Muscle layer of colon (tissue), 2 donors: ENCODE measurements around the gene WHRN.

Experiments used
- H3K27ac ChIP-seq: one replicate; pipeline ENCODE4 v1.7.0; 2013; ENCODE audit warnings: low read depth, mild to moderate bottlenecking, low read length, moderate library complexity
- H3K27me3 ChIP-seq, 2 donors: one replicate each; pipeline ENCODE4 v1.7.0; 2013; ENCODE audit warnings: low read length in 2 of 2, mild to moderate bottlenecking in 2 of 2; ENCODE audit not compliant: insufficient read depth in 2 of 2, control insufficient read depth in 1 of 2
- H3K36me3 ChIP-seq: one replicate; pipeline ENCODE4 v1.7.0; 2013; ENCODE audit warnings: mild to moderate bottlenecking, low read length; ENCODE audit not compliant: insufficient read depth
- H3K4me1 ChIP-seq: one replicate; pipeline ENCODE4 v1.7.0; 2013; ENCODE audit warnings: mild to moderate bottlenecking, low read length; ENCODE audit not compliant: insufficient read depth
- H3K4me3 ChIP-seq, 2 donors: one replicate each; pipeline ENCODE4 v1.7.0; 2013; ENCODE audit warnings: low read length in 2 of 2, low read depth in 1 of 2, mild to moderate bottlenecking in 1 of 2, moderate library complexity in 1 of 2
- H3K9ac ChIP-seq: one replicate; pipeline ENCODE4 v1.7.0; 2013; ENCODE audit warnings: low read length
- H3K9me3 ChIP-seq: one replicate; pipeline ENCODE4 v1.7.0; 2013; ENCODE audit warnings: mild to moderate bottlenecking, low read length
- donor health status: abdominal sarcoma.
- donor health status: Adenocarcinoma of cecum.

Gene WHRN

DNA sequence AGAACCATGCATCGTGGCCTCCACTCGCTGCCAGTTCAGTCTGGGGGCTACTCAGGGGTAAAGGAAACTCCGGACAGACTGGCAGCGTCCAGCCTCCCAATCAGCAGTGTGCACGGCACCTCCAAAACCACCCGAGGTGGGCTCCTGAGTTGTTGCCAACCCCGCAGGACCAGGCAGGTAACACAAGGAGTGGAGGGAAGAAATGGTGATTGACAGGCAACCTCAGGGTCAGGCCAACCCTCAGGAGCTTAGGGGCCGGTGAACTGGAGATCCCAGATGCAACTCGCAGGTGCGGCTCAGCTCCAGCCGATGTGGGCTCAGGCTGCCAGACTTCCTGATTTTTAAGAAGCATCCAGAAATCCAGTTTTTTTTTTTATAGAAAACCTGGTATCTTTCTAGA lies 80.1 kb downstream of the WHRN start:
- no peak overlapping the region for H3K4me3 ChIP-seq
- H3K9me3 ChIP-seq: no peaks in the 10 kb centered on the region
- no peak overlapping the region for H3K9ac ChIP-seq
- H3K27ac ChIP-seq: no peak overlapping the region
- no peaks in the 10 kb centered on the region for H3K27me3 ChIP-seq
- H3K36me3 ChIP-seq: peaks cover 24% of the 10 kb centered on the region
- H3K4me1 ChIP-seq: no peaks in the 10 kb centered on the region

DNA sequence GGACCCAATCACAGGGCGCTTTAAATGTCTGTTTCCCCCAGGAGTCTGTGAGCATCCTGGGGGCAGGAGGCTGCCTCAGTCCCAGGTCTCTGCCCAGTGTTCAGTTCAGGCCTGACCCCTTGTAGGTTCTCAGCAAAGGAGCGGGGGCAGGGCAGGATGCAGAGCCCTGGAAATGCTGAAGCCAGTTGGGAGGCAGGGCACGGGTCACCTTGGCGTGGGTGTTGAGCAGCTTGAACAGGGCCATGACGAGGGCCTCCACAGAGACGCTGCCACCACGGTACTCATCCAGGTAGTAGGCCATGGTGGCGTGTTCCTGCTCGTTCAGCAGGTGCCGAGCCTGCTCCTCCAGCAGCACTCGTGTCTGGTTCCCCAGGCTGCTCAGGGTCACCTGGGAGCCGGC lies 81.1 kb downstream of the WHRN start:
- Histone ChIP-seq H3K4me1 (no peaks in the 10 kb centered on the region), H3K27me3 (no peaks in the 10 kb centered on the region), H3K36me3 (peaks cover 24% of the 10 kb centered on the region), H3K9me3 (no peaks in the 10 kb centered on the region), H3K9ac (no peak overlapping the region), H3K27ac (no peak overlapping the region), H3K4me3 (no peak overlapping the region)

DNA sequence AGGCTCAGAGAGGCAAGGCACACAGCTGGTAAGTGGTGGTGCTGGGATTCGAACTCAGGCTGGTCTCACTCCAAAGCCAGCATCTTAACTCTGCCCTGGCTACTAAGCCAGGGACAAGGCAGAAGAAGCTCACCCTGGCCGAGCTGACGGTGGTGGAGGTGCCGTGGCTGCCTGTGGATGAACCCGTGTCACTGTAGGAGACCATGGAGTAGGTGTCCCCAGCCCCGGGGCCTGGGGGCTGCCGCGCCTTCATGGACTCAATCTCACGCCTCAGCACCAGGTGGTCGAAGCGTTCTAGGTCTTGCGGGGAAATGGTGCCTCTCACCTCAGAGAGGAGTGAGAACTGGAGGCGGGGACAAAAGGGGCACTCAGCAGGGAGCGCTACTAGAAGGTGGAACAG lies 82.1 kb downstream of the WHRN start:
- Histone ChIP-seq H3K36me3 (peaks cover 28% of the 10 kb centered on the region), H3K27me3 (no peaks in the 10 kb centered on the region), H3K9me3 (no peaks in the 10 kb centered on the region), H3K9ac (no peak overlapping the region), H3K4me3 (no peak overlapping the region), H3K27ac (no peak overlapping the region), H3K4me1 (no peaks in the 10 kb centered on the region)

DNA sequence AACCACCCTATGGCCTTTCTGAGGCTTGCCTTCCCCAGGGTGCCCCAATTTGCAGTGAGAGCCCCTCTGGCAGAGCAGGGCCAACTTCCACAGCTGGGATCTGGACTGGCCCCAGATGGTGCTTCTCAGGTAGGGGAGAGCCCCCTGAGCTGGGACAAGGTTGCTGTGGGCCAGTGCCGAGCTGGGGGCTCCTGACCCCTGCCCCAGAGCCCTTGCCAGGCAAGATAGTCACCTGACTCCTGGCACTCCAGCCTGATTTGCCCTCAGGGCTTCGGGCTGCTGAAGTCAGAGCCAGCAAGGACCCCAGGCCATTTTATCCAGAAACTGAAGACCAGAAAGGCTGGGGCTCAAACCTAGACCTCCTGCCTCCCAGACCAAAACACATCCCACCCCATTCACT lies 84.1 kb downstream of the WHRN start:
- Histone ChIP-seq H3K36me3 (peaks cover 28% of the 10 kb centered on the region), H3K4me1 (no peaks in the 10 kb centered on the region), H3K27ac (no peak overlapping the region), H3K9me3 (no peaks in the 10 kb centered on the region), H3K4me3 (no peak overlapping the region), H3K27me3 (no peaks in the 10 kb centered on the region), H3K9ac (no peak overlapping the region)

DNA sequence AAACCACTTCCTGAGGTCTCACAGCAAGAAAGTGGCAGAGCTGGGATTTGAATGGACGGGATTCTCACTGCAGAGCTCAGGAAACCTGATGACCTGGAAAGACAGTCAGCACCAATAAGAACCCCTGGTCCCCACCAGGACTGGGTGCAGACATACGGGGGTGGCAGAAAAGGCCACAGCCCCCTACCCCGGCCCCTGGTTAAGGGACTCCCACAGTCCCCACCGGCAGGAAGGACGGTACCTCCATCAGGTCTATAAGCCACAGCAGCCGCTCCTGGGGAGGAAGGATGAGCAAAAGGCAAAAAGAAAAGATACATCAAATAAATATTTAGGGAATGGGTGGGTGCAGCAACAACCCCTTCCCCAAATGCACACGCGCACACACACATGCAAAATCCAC lies 85.5 kb downstream of the WHRN start:
- H3K27ac ChIP-seq: no peak overlapping the region
- no peaks in the 10 kb centered on the region for H3K27me3 ChIP-seq
- H3K9me3 ChIP-seq: no peaks in the 10 kb centered on the region
- H3K36me3 ChIP-seq: peaks cover 28% of the 10 kb centered on the region
- no peak overlapping the region for H3K9ac ChIP-seq
- H3K4me1 ChIP-seq: no peaks in the 10 kb centered on the region
- no peak overlapping the region for H3K4me3 ChIP-seq

DNA sequence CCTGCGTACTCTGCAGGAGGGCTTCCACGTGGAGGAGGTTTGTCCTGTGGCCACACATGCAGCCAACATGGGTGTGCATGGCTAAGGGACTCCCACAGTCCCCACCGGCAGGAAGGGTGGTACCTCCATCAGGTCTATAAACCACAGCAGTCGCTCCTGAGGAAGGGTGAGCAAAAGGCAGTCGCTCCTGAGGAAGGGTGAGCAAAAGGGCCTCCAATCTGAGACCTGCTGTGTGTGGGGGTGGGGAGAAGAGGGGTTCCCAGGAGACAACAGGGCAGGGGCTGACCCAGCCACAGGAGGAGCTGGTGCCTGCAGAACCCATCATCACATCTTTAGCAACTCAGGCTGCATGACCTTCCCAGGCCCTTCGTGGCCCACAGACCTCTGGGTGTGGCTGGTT lies 87.2 kb downstream of the WHRN start:
- Histone ChIP-seq H3K27me3 (no peaks in the 10 kb centered on the region), H3K4me3 (no peak overlapping the region), H3K9me3 (no peaks in the 10 kb centered on the region), H3K4me1 (peaks cover 13% of the 10 kb centered on the region), H3K27ac (no peak overlapping the region), H3K9ac (no peak overlapping the region), H3K36me3 (peaks cover 19% of the 10 kb centered on the region)

DNA sequence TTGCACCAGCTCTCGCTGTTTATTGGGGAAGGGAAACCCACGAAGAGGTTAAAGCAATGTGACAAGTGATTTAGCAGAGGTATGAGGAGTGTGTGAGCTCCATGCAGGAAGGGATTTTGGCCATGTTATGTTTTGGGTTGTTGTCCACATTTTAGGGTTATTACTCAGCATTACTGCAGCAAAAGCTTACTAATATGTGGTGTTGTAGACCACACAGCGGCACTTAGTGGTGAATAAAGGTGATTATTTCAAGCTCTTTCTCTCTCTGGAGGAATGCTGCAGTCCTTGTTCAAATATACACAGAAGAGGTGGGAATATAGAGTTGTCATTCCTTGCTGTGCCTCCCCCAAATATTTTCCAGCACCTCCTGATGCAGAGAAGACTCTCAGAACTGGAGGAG lies 87.8 kb downstream of the WHRN start:
- H3K4me3 ChIP-seq: no peak overlapping the region
- peaks cover 16% of the 10 kb centered on the region for H3K36me3 ChIP-seq
- no peak overlapping the region for H3K9ac ChIP-seq
- H3K27ac ChIP-seq: no peak overlapping the region
- H3K4me1 ChIP-seq: peaks cover 13% of the 10 kb centered on the region
- no peaks in the 10 kb centered on the region for H3K27me3 ChIP-seq
- H3K9me3 ChIP-seq: no peaks in the 10 kb centered on the region

DNA sequence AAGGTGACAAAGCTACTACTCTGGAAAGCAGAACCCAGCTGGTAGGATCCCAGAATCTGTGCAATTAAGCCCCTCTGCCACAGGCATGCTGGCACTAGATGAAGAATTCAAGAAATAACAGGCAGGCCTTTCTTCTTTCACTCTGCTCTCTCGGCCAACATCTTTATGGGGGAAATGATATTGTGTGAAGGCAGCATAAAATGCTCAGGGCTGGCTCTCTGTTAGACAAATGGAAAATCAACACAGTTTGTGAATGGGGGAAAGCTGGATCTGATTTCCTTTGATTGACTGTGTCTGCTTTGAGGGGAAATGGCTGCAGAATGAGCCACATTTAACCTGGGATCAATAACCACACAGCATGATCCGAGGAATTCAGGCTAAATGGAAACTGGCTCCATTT lies 88.4 kb downstream of the WHRN start:
- H3K27ac ChIP-seq: no peak overlapping the region
- H3K9ac ChIP-seq: no peak overlapping the region
- no peak overlapping the region for H3K4me3 ChIP-seq
- H3K4me1 ChIP-seq: peaks cover 13% of the 10 kb centered on the region
- peaks cover 13% of the 10 kb centered on the region for H3K36me3 ChIP-seq
- H3K27me3 ChIP-seq: no peaks in the 10 kb centered on the region
- no peaks in the 10 kb centered on the region for H3K9me3 ChIP-seq

DNA sequence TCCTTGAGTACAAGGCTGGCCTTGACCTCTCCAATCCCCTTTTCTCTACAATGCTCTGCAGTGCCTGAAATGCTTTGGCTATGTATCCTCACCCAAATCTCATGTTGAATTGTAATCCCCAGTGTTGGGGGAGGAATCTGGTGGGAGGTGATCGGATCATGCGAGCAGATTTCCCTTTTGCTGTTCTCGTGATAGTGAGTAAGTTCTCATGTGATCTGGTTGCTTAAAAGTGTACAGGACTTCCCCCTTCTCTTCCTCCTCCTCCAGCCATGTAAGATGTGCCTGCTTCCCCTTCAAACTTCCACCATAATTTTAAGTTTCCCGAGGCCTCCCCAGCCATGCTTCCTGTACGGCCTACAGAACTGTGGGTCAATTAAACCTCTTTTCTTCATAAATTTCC lies 89.0 kb downstream of the WHRN start:
- Histone ChIP-seq H3K27me3 (no peaks in the 10 kb centered on the region), H3K4me3 (no peak overlapping the region), H3K36me3 (peaks cover 13% of the 10 kb centered on the region), H3K27ac (no peak overlapping the region), H3K9ac (no peak overlapping the region), H3K4me1 (peaks cover 13% of the 10 kb centered on the region), H3K9me3 (no peaks in the 10 kb centered on the region)

DNA sequence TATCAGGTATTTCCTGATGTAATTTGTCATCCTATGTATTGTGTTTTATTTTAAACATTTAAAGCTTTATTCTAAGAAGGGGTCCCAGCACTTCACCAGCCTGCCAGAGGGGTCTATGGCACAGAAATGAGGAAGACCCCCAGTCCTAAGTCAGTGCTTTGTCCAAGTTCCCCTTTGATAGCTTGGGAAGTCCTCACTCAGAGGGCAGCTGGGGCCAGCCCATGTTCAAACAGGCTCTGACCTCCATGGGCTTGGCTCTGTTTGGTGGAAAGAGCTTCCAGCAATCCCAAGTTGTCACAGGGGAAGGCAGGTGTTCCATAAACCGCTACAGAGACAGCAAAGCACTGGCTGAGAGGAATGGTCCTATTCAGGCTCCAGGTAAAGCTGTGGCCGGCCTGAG lies 90.9 kb downstream of the WHRN start:
- H3K27me3 ChIP-seq: no peaks in the 10 kb centered on the region
- H3K4me1 ChIP-seq: peaks cover 13% of the 10 kb centered on the region
- no peak overlapping the region for H3K27ac ChIP-seq
- H3K36me3 ChIP-seq: peaks cover 5% of the 10 kb centered on the region
- no peaks in the 10 kb centered on the region for H3K9me3 ChIP-seq
- H3K9ac ChIP-seq: no peak overlapping the region
- no peak overlapping the region for H3K4me3 ChIP-seq

DNA sequence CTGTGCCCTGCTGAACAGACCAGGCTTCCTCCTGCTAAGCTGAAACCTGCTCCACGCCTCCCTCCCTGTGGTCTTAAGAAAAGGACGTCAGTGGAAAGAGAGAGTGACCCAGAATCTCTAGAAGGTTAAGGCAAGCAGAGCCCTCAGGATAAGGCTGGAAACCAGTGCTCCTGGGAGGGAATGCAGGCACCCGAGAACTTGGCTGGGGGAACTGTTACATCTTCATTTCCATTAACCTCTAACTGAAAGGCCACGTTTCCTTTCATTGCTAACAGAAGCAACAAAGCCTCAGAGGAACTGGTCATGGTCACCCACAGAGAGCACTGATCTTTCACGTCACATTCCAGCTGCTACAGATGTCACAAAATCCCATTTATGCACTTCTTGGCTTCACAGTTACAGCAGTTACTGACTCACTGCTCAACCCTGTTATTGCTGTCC lies 91.4 kb downstream of the WHRN start:
- Histone ChIP-seq H3K36me3 (peaks cover 3% of the 10 kb centered on the region), H3K4me1 (peaks cover 13% of the 10 kb centered on the region), H3K27me3 (no peaks in the 10 kb centered on the region), H3K9me3 (no peaks in the 10 kb centered on the region), H3K9ac (no peak overlapping the region), H3K4me3 (no peak overlapping the region), H3K27ac (peak overlapping the region; percentile 27)

DNA sequence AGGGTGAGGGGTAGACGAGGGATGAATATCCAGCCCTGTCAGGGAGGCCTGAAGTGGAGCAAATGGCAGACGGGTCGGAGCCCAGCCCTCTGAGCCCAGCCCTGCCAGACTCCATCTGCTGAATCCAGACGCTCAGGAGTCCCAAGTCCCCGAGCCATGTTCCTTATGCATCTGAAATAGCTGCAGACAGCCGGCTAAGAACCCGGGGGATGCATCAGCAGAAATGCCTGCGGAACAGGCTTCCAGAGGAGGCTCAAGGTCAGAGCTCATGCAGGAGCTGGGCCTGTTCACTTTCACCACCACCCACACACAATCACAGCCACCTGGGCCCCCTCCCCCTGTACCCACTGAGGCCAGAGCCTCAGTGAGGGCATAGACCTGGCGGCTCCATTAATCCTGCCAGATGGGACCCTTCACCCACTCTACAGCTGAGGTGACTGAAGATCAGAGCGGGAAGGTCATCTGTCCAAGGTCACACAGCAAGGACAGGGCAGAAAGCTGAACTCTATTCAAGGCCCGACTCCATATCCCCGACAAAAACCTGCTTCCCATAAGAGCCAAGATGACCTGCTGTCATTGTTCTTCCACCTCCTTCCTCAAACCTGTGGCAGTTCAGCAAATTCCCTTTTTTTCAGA lies 93.1 kb downstream of the WHRN start:
- no peaks in the 10 kb centered on the region for H3K9me3 ChIP-seq
- no peaks in the 10 kb centered on the region for H3K27me3 ChIP-seq
- H3K4me1 ChIP-seq: peaks cover 13% of the 10 kb centered on the region
- no peak overlapping the region for H3K4me3 ChIP-seq
- no peaks in the 10 kb centered on the region for H3K36me3 ChIP-seq
- H3K9ac ChIP-seq: no peak overlapping the region
- H3K27ac ChIP-seq: no peak overlapping the region
